HEK293 (cell line): Measurements from ENCODE around the gene DPT.

ENCODE experiments used
- EGR2 ChIP-seq: fragments of 450-650 bp; formaldehyde crosslinking; IDR thresholded peaks from 2 replicates; pipeline ENCODE4 v1.5.1; 2016; ENCODE audit warnings: low read depth, missing biosample characterization, missing genetic modification characterization
- GLIS2 ChIP-seq: fragments of 450-650 bp; formaldehyde crosslinking; IDR thresholded peaks from 2 replicates; pipeline ENCODE4 v1.5.1; 2016; ENCODE audit warnings: missing biosample characterization, missing genetic modification characterization
- KLF16 ChIP-seq: fragments of 450-650 bp; formaldehyde crosslinking; IDR thresholded peaks from 2 replicates; pipeline ENCODE4 v1.5.1; 2017; ENCODE audit warnings: missing biosample characterization, missing genetic modification characterization
- KLF17 ChIP-seq: fragments of 450-650 bp; formaldehyde crosslinking; IDR thresholded peaks from 2 replicates; pipeline ENCODE4 v1.5.1; 2016; ENCODE audit warnings: missing biosample characterization, missing genetic modification characterization
- SCRT2 ChIP-seq: fragments of 450-650 bp; formaldehyde crosslinking; IDR thresholded peaks from 2 replicates; pipeline ENCODE4 v1.5.1; 2016; ENCODE audit warnings: missing biosample characterization, missing genetic modification characterization
- ZBTB26 ChIP-seq: fragments of 450-650 bp; formaldehyde crosslinking; optimal IDR thresholded peaks from 2 replicates; pipeline ENCODE3; 2016; ENCODE audit warnings: missing biosample characterization, mild to moderate bottlenecking, missing genetic modification characterization
- ZBTB49 ChIP-seq: fragments of 450-650 bp; formaldehyde crosslinking; IDR thresholded peaks from 2 replicates; pipeline ENCODE4 v1.5.1; 2016; ENCODE audit warnings: missing biosample characterization, missing genetic modification characterization, low read depth
- ZFP69B ChIP-seq: fragments of 450-650 bp; formaldehyde crosslinking; IDR thresholded peaks from 2 replicates; pipeline ENCODE4 v1.5.1; 2016; ENCODE audit warnings: missing biosample characterization, missing genetic modification characterization
- ZNF132 ChIP-seq: fragments of 450-650 bp; formaldehyde crosslinking; IDR thresholded peaks from 2 replicates; pipeline ENCODE4 v1.5.1; 2017; ENCODE audit warnings: missing biosample characterization, missing genetic modification characterization, borderline replicate concordance
- ZNF133 ChIP-seq: fragments of 450-650 bp; formaldehyde crosslinking; IDR thresholded peaks from 2 replicates; pipeline ENCODE4 v1.5.1; 2016; ENCODE audit warnings: missing biosample characterization, missing genetic modification characterization
- ZNF140 ChIP-seq: fragments of 450-650 bp; formaldehyde crosslinking; IDR thresholded peaks from 2 replicates; pipeline ENCODE4 v1.5.1; 2016; ENCODE audit warnings: missing biosample characterization, missing genetic modification characterization
- ZNF155 ChIP-seq: fragments of 450-650 bp; formaldehyde crosslinking; IDR thresholded peaks from 2 replicates; pipeline ENCODE4 v1.5.1; 2016; ENCODE audit warnings: missing biosample characterization, missing genetic modification characterization
- ZNF2 ChIP-seq: fragments of 450-650 bp; formaldehyde crosslinking; IDR thresholded peaks from 2 replicates; pipeline ENCODE4 v1.5.1; 2016; ENCODE audit warnings: missing biosample characterization, missing genetic modification characterization
- ZNF202 ChIP-seq: fragments of 450-650 bp; formaldehyde crosslinking; IDR thresholded peaks from 2 replicates; pipeline ENCODE4 v1.5.1; 2016; ENCODE audit warnings: missing biosample characterization, missing genetic modification characterization, borderline replicate concordance
- ZNF248 ChIP-seq: fragments of 450-650 bp; formaldehyde crosslinking; IDR thresholded peaks from 2 replicates; pipeline ENCODE4 v1.5.1; 2017; ENCODE audit warnings: missing biosample characterization, missing genetic modification characterization
- ZNF26 ChIP-seq: fragments of 450-650 bp; formaldehyde crosslinking; IDR thresholded peaks from 2 replicates; pipeline ENCODE4 v1.5.1; 2016; ENCODE audit warnings: missing biosample characterization, missing genetic modification characterization
- ZNF280D ChIP-seq: fragments of 450-650 bp; formaldehyde crosslinking; IDR thresholded peaks from 2 replicates; pipeline ENCODE4 v1.5.1; 2016; ENCODE audit warnings: missing biosample characterization, missing genetic modification characterization
- ZNF416 ChIP-seq: fragments of 450-650 bp; formaldehyde crosslinking; IDR thresholded peaks from 2 replicates; pipeline ENCODE4 v1.5.1; 2016; ENCODE audit warnings: missing biosample characterization, missing genetic modification characterization
- ZNF449 ChIP-seq: fragments of 450-650 bp; formaldehyde crosslinking; IDR thresholded peaks from 2 replicates; pipeline ENCODE4 v1.5.1; 2017; ENCODE audit warnings: missing biosample characterization, mild to moderate bottlenecking, missing genetic modification characterization, moderate library complexity
- ZNF530 ChIP-seq: fragments of 450-650 bp; formaldehyde crosslinking; IDR thresholded peaks from 2 replicates; pipeline ENCODE4 v1.5.1; 2016; ENCODE audit warnings: low read depth, missing biosample characterization, missing genetic modification characterization
- ZNF544 ChIP-seq: fragments of 450-650 bp; formaldehyde crosslinking; IDR thresholded peaks from 2 replicates; pipeline ENCODE4 v1.5.0; 2017; ENCODE audit warnings: missing biosample characterization, missing genetic modification characterization
- ZNF624 ChIP-seq: fragments of 450-650 bp; formaldehyde crosslinking; IDR thresholded peaks from 2 replicates; pipeline ENCODE4 v1.5.1; 2017; ENCODE audit warnings: missing biosample characterization, missing genetic modification characterization
- ZNF660 ChIP-seq: fragments of 450-650 bp; IDR thresholded peaks from 2 replicates; pipeline ENCODE4 v1.5.1; 2018; ENCODE audit warnings: missing biosample characterization, mild to moderate bottlenecking, missing genetic modification characterization
- ZNF670 ChIP-seq: fragments of 450-650 bp; formaldehyde crosslinking; IDR thresholded peaks from 2 replicates; pipeline ENCODE4 v1.5.1; 2016; ENCODE audit warnings: missing biosample characterization, missing genetic modification characterization, low read depth
- ZNF747 ChIP-seq: fragments of 450-650 bp; formaldehyde crosslinking; IDR thresholded peaks from 2 replicates; pipeline ENCODE4 v1.5.1; 2016; ENCODE audit warnings: missing biosample characterization, missing genetic modification characterization
- ZNF768 ChIP-seq: fragments of 450-650 bp; formaldehyde crosslinking; IDR thresholded peaks from 2 replicates; pipeline ENCODE4 v1.5.1; 2018; ENCODE audit warnings: missing biosample characterization, mild to moderate bottlenecking, missing genetic modification characterization
- ZNF843 ChIP-seq: fragments of 450-650 bp; formaldehyde crosslinking; IDR thresholded peaks from 2 replicates; pipeline ENCODE4 v1.5.1; 2016; ENCODE audit warnings: missing biosample characterization, missing genetic modification characterization
- ZSCAN4 ChIP-seq: fragments of 450-650 bp; formaldehyde crosslinking; IDR thresholded peaks from 2 replicates; pipeline ENCODE4 v1.5.1; 2017; ENCODE audit warnings: missing biosample characterization, missing genetic modification characterization

DPT gene

GRCh38 chr1:168752171-168752832 is 23.3 kb upstream of the DPT start (continued):
- no peak for TF ChIP-seq ZNF416 (tag by site-specific recombination)
- TF ChIP-seq ZNF248 (tag by site-specific recombination): no peak
- TF ChIP-seq SCRT2: no peak
- 0 out of 2 replicates have a peak, but pooled peaks have one; percentile 22 for TF ChIP-seq ZNF449
- TF ChIP-seq ZNF132: no peak
- TF ChIP-seq ZNF660 (tag by site-specific recombination): peak; percentile 75; the same call in 1 of the 2 replicates
- no peak for TF ChIP-seq ZNF280D (tag by site-specific recombination)
- no peak for TF ChIP-seq ZNF140 (tag by site-specific recombination)
- TF ChIP-seq KLF16: 0 out of 2 replicates have a peak, but pooled peaks have one; percentile 22
- no peak for TF ChIP-seq ZBTB49 (tag by site-specific recombination)
- no peak for TF ChIP-seq ZNF202 (tag by site-specific recombination)
- TF ChIP-seq ZNF747 (tag by site-specific recombination): no peak
- TF ChIP-seq ZNF26 (tag by site-specific recombination): no peak
- TF ChIP-seq ZNF133 (tag by site-specific recombination): no peak
- TF ChIP-seq ZNF155 (tag by site-specific recombination): no peak
- no peak for TF ChIP-seq GLIS2 (tag by site-specific recombination)
- TF ChIP-seq ZNF530 (tag by site-specific recombination): no peak
- no peak for TF ChIP-seq ZNF2 (tag by site-specific recombination)
- peak; percentile 89 for TF ChIP-seq ZNF843
- TF ChIP-seq KLF17 (tag by site-specific recombination): 0 out of 2 replicates have a peak, but pooled peaks have one; percentile 20
- TF ChIP-seq ZNF670: no peak
- no peak for TF ChIP-seq ZBTB26 (tag by site-specific recombination)
- 0 out of 2 replicates have a peak, but pooled peaks have one; percentile 21 for TF ChIP-seq ZFP69B (tag by site-specific recombination)
- TF ChIP-seq EGR2: peak; percentile 79; the same call in 1 of the 2 replicates
- peak; percentile 28; the same call in 1 of the 2 replicates for TF ChIP-seq ZSCAN4 (tag by site-specific recombination)
- TF ChIP-seq ZNF544 (tag by site-specific recombination): no peak
- TF ChIP-seq ZNF624 (tag by site-specific recombination): no peak
- no peak for TF ChIP-seq ZNF768 (tag by site-specific recombination)
